Renal cortex interstitium (tissue), 11 donors: ENCODE data around the gene ANAPC16. TPM values are rescaled to one million over a fixed set of nuclear protein-coding genes. Genes with fewer than 3 reads are reported as not detected.
A peak's percentile ranks its signal among the peaks of the same experiment; 100 is the strongest.
"Not testable (repeated sequence)": the region's sequence is repeated elsewhere in the genome, so short reads cannot be mapped to it uniquely, and the experiment has no call there.

Experiments
- DNase-seq, 11 donors: peaks; one replicate each; pipeline ENCODE4 v3.0.0-alpha.2; 2013; ENCODE audit warnings: low read depth in 9 of 11, low spot score in 4 of 11; ENCODE audit errors: extremely low read depth in 1 of 11
- polyA plus RNA-seq, 3 donors: library from polyadenylated mRNA; unstranded; fragments of 120-200 nt; gene quantifications; one replicate each; pipeline ENCODE4 v1.2.1, GENCODE V29; 2013; ENCODE audit not compliant: insufficient read length in 3 of 3

The ANAPC16 gene
- polyA plus RNA-seq, 3 donors = 175 to 213 (median 178) TPM

DNA sequence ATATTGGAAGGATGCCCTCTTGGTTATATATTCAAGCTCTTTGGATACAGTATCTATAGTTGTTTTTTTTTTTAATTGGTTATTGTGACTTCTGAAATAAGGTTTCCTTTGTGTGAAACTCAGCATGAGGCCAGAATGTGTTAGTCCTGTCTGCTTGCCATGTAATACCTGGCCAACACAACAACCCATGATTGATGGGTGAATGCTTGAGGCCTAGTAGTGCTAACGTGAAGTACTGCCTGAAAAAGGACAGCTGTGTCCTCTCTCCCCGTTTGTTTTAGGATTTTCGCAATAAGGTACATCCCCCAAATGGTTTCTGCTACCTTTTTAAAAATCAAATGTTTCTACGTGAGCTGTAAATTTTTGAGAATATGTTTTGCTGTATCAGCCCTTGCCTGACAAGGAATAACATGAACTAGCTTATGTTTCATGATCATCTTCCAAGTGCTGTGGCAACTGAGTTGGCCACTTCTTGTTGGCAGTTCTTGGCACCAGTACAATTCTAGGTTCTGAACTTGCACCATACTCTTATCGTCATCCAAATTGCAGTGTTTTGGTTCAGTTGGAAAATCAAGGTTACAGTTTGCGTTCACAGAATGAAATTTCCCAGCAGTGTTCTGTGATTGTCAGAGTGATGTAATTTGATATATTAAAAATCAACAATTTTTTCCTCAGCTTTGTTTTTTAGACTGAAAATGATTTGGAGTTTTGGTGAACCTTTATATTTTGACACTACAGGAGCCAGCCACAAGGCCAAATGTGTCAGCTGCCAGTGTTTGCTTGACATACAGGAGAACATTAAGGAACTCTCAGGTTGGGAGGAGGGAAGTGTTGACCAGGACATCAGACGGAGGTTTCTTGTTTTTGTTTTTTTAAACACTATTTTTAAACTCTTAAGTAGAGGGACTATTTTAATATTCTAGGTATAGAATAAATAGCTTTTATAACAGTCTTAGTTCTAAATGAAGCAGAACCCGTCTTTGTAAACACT, 13.7 kb downstream of the ANAPC16 start:
- no peak for DNase-seq

DNA sequence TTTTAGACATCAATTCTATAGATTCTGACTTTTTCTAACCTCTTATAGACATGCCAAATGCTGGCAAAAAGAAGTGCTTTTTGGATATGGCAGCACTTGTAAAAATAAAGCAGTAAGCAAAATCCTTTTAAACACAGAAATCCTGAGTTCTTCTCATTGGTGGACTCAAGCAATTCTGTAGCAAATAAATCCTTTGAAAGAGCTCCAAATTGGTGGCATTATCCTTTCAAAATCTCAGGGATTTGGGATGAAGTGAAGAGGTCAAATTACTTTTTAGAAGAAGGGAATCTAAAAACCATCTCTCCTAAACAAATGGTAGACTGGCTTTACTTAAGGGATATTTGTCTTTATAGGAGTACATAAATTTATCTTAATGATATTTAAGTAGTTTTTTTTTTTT, 17.8 kb downstream of the ANAPC16 start:
- no peak for DNase-seq

GRCh38 chr10:72234560-72235095, 18.8 kb downstream of the ANAPC16 start:
- DNase-seq = no peak

GRCh38 chr10:72235544-72236279, 19.9 kb downstream of the ANAPC16 start:
- no peak for DNase-seq

GRCh38 chr10:72238392-72239175, 22.8 kb downstream of the ANAPC16 start:
- no peak for DNase-seq

- no peak for DNase-seq
Observed at GRCh38 chr10:72239409-72239808, 23.6 kb downstream of the ANAPC16 start.

DNA sequence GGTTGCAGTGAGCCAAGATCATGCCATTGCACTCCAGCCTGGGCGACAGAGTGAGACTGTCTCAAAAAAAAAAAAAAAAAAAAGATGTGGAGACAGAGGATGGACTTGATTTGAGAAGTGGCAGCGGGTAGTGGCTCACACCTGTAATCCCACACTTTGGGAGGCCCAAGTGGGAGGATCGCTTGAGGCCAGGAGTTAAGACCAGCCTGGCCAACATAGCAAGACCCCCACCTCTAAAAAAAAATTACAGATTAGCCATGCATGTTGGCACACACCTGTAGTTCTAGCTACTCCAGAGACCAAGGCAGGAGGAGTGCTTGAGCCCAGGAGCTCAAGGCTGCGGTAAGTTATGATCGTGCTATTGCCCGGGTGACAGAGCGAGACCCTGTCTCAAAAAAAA, 24.6 kb downstream of the ANAPC16 start:
- DNase-seq = no peak

DNA sequence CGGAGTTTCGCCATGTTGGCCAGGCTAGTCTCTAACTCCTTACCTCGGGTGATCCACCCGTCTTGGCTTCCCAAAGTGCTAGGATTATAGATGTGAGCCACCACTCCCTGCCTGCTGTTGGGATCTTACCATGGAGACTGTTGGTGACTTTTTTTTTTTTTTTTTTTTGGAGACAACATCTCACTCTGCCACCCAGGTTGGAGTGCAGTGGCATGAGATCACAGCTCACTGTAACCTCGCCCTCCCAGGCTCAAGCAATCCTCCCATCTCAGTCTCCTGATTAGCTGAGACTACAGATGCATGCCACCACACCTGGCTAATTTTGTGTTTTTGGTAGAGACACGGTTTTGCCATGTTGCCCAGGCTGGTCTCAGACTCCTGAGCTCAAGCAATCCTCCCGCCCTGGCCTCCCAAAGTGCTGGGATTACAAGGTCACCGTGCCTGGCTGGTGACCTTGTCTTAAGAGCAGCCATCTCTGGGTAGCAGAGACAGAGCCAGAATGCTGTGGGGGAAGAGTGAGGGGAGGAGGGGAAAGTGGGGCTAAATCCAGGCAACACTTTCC, 26.0 kb downstream of the ANAPC16 start:
- no peak for DNase-seq

DNA sequence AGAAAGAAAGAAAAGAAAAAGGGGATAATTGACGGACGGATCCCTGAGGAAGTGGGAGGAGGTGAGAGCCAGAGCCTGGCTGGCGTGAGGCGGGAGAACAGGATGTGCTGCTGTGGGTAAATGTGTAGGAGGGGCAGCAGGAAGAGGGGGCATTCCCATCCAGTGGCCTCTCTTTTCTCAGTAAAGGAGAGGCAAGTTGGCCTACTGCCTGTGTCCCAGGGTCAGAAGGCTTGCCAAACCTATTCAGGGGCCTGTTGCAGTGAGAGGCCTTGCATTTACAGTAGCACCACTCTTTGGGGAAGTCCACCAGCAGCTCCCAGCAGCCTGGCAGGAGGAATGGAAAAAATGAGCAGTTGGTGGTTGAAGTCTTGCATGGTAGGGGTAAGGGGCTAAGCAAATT, 26.9 kb downstream of the ANAPC16 start:
- DNase-seq = no peak

DNA sequence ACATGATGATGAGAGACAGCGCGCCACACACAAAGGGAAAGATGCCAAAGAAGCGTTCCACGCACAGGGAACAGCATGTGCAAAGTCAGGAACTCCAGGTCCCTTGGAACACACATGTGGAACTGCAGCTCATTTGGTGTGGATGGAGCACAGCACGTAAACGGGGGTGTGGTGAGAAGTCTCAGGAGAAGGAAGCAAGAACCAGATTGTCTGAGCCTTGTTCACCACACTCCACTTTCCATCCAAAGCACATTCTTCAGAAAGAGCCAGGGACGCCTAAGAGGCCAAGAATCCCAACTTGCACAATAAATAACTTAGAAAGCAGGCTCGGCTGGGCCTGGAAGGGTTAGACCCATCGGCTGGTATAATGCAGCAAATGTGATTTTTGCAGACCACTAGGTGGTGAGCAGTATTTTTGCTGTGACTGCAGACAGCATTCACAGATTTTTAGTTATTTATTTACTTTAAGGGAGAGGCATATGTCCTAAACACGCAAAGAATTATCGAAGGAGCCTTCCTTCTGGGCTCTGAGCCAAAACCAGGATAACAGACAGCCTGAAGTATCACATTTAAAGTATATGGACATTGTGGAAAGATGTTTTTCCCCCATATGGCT, 28.1 kb downstream of the ANAPC16 start:
- DNase-seq = peak in 5 of 11 donors; percentile 48 to 81 (median 65)

DNA sequence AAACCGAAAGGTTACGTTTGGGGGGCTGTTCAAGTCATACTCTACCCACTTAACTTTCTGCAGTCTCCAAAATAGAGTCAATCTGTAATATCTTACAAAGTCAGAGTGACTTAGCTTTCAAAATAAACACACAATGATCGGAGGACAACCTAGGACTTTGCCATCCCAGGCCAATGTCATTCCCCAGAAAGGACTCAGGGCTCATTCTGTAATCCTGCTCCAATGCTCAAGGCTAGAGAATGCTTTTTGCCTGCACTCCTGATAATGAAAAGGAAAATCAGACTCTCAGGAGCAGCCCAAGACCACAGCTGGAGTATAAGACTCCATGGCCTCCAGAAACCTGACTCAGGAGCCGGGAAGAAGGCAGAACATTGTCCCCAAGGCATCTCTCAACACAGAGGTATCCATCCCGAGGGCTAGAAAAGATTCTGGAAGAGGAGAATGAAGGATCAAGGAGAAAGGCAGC, 28.8 kb downstream of the ANAPC16 start:
- no peak for DNase-seq

DNA sequence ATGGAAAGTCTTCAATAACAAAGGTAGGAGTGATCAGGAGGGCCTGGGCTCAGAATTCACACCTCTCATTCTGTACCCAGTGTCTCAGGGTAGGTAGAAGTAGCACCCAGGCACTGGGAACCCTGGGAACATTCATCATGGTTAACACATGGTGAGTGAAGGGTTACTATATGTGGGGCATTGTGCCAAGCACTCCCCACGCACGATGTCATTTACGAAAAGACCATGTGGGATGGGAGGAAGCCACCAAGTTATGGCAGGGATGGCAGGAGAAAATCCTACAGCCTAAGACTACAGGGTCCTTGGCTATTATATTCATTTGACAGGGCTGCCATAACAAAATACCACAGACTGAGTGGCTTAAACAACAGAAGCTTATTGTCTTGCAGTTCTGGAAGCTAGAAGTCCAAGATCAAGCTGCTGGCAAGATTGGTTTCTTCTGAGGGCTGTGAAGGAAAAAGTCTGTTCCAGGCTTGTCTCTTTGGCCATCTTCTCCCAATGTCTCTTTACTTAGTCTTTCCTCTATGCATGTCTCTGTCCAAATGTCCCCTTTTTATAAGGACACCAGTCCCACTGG, 30.2 kb downstream of the ANAPC16 start:
- no peak for DNase-seq

- DNase-seq = peak in 1 of 11 donors; percentile 37
Observed at GRCh38 chr10:72248468-72249151, 32.8 kb downstream of the ANAPC16 start.

DNA sequence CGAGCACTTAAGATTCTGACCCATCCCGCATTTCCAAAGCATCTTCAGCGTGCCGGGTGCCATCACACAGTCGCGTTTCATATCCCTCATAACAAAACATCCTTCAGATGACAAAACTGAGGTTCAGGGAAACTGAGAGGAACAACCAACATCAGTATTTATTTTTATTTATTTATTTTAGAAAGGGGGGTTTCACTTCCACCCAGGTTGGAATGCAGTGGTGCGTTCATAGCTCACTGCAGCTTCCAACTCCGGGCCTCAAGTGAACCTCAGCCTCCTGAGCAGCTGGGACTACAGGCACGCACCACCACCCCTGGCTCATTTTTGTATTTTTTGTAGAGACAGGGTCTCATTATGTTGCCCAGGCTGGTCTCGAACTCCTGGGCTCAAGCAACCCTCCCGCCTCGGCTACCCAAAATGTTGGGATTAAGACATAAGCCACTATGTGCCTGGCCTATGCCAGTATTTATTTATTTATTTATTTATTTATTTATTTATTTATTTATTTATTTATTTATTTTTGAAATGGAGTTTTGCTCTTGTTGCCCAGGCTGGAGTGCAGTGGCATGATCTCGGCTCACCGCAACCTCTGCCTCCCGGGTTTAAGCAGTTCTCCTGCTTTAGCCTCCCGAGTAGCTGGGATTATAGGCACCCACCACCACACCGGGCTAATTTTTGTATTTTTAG, 33.5 kb downstream of the ANAPC16 start:
- not testable (repeated sequence) for DNase-seq

- no peak for DNase-seq
Observed at GRCh38 chr10:72250666-72251065, 34.9 kb downstream of the ANAPC16 start.

GRCh38 chr10:72251635-72252034, 35.8 kb downstream of the ANAPC16 start:
- DNase-seq = no peak

DNA sequence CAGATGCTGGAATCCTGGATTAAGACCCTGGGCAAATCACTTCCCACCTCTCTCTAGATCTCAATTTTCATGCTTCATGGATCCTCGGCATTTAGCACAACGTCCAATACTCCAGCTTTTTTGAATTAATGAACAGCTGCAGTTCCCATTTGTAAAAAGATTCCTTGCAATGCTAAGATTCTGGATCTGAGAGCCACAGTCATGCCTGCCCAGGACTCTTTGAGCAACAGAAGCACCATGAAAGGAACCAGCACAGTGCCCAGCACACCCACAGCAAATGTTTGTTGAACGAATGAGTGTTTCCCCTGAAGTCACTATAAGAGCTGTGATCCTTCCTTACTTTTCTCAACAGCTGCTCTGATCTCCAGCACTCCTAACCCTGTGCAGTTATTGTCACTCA, 37.2 kb downstream of the ANAPC16 start:
- no peak for DNase-seq
